Thoracic aorta (tissue), 2 donors: ENCODE results near the gene SLC6A11. TPM values are rescaled to one million over a fixed set of nuclear protein-coding genes. Genes with fewer than 3 reads are reported as not detected.

Experiments
- ATAC-seq: fragments of 150-250 bp; one replicate; pipeline ENCODE4 v1.8.0; 2017; ENCODE audit warnings: low read depth; ENCODE audit not compliant: insufficient number of reproducible peaks, low FRiP score
- DNase-seq: peaks from one replicate; pipeline ENCODE4 v3.0.0-alpha.2; 2020; ENCODE audit warnings: low spot score
- H3K27ac ChIP-seq, 2 donors: fragments of 200-600 bp; sonication (generic); 1 replicate in 1 of 2; 2 replicates in 1 of 2; pipeline ENCODE4 v1.5.1; 2016; ENCODE audit warnings: mild to moderate bottlenecking in 2 of 2, moderate library complexity in 2 of 2
- H3K27me3 ChIP-seq: fragments of 200-600 bp; sonication (generic); replicated peaks from 2 replicates; pipeline ENCODE4 v1.6.0; 2016; ENCODE audit warnings: mild to moderate bottlenecking; ENCODE audit not compliant: insufficient read depth
- H3K36me3 ChIP-seq: fragments of 200-600 bp; sonication (generic); one replicate; pipeline ENCODE4 v1.5.1; 2016
- H3K4me1 ChIP-seq, 2 donors: fragments of 200-600 bp; sonication (generic); 1 replicate in 1 of 2; 2 replicates in 1 of 2; pipeline versions ENCODE4 v1.5.1 to v1.6.0; 2016; ENCODE audit warnings: low read depth in 2 of 2, mild to moderate bottlenecking in 1 of 2; ENCODE audit not compliant: control insufficient read depth in 1 of 2
- H3K4me3 ChIP-seq: fragments of 200-600 bp; sonication (generic); 2 replicates; pipeline ENCODE4 v1.5.1; 2016; ENCODE audit warnings: mild to moderate bottlenecking
- H3K9me3 ChIP-seq: fragments of 200-600 bp; sonication (generic); 2 replicates; pipeline ENCODE4 v1.5.1; 2016
- CTCF ChIP-seq: fragments of 200-600 bp; sonication (generic); IDR thresholded peaks from one replicate; pipeline ENCODE4 v1.5.1; 2019; ENCODE audit warnings: antibody characterized with exemption
- total RNA-seq, 2 donors: library from RNA; depleted of rRNA; stranded (reverse); fragments of >200 nt; gene quantifications; one replicate each; pipeline versions ENCODE4 v1.1.0 to v1.2.3, GENCODE V29; 2016

Gene SLC6A11
- total RNA-seq, 2 donors from 2014 or later = not detected

- H3K27ac ChIP-seq = no peak overlapping the region
- no peak for ATAC-seq
- no peaks in the 10 kb centered on the region for H3K27me3 ChIP-seq
- TF ChIP-seq CTCF = no peak
- no peak overlapping the region for H3K4me3 ChIP-seq
- DNase-seq = no peak
- no peaks in the 10 kb centered on the region for H3K9me3 ChIP-seq
- H3K4me1 ChIP-seq = no peaks in the 10 kb centered on the region
- H3K36me3 ChIP-seq = no peaks in the 10 kb centered on the region
These were observed 7.1 kb upstream of the SLC6A11 start for GRCh38 chr3:10808974-10809373.

GRCh38 chr3:10810376-10810775, 5.7 kb upstream of the SLC6A11 start:
- DNase-seq = no peak
- H3K27me3 ChIP-seq = no peaks in the 10 kb centered on the region
- H3K4me3 ChIP-seq = no peak overlapping the region
- TF ChIP-seq CTCF = no peak
- no peaks in the 10 kb centered on the region for H3K4me1 ChIP-seq
- no peaks in the 10 kb centered on the region for H3K9me3 ChIP-seq
- H3K27ac ChIP-seq = no peak overlapping the region
- ATAC-seq = no peak
- H3K36me3 ChIP-seq = no peaks in the 10 kb centered on the region

- Histone ChIP-seq H3K27ac (no peak overlapping the region), H3K9me3 (no peaks in the 10 kb centered on the region), H3K27me3 (no peaks in the 10 kb centered on the region), H3K4me3 (no peak overlapping the region), H3K36me3 (no peaks in the 10 kb centered on the region), H3K4me1 (peaks cover 0 to 6% of the 10 kb centered on the region in 2 donors)
- ATAC-seq (no peak), DNase-seq (no peak)
- no peak for TF ChIP-seq CTCF
These were observed 2.6 kb upstream of the SLC6A11 start for GRCh38 chr3:10813425-10813824.

GRCh38 chr3:10814623-10815022, 1.4 kb upstream of the SLC6A11 start:
- no peak for TF ChIP-seq CTCF
- DNase-seq (no peak), ATAC-seq (no peak)
- Histone ChIP-seq H3K4me1 (peaks cover 0 to 6% of the 10 kb centered on the region in 2 donors), H3K27me3 (no peaks in the 10 kb centered on the region), H3K9me3 (no peaks in the 10 kb centered on the region), H3K36me3 (no peaks in the 10 kb centered on the region), H3K27ac (no peak overlapping the region), H3K4me3 (no peak overlapping the region)

GRCh38 chr3:10815487-10815886, 541 bp upstream of the SLC6A11 start:
- no peaks in the 10 kb centered on the region for H3K9me3 ChIP-seq
- no peaks in the 10 kb centered on the region for H3K36me3 ChIP-seq
- no peak for TF ChIP-seq CTCF
- DNase-seq = no peak
- peaks cover 0 to 6% of the 10 kb centered on the region in 2 donors for H3K4me1 ChIP-seq
- no peak overlapping the region for H3K27ac ChIP-seq
- ATAC-seq = no peak
- H3K27me3 ChIP-seq = no peaks in the 10 kb centered on the region
- no peak overlapping the region for H3K4me3 ChIP-seq
